NK-92 (cell line): ENCODE measurements around the gene HACL1.
"Not testable (repeated sequence)": the region's sequence is repeated elsewhere in the genome, so short reads cannot be mapped to it uniquely, and the experiment has no call there.

Experiments used
- DNase-seq: peaks from one replicate; lab custom pipeline; 2025; ENCODE audit not compliant: unreplicated experiment; lab: John Stamatoyannopoulos, UW

Gene HACL1

GRCh38 chr3:15581471-15582394 is 19.6 kb downstream of the HACL1 start:
- DNase-seq = no peak

GRCh38 chr3:15579051-15579450 is 22.3 kb downstream of the HACL1 start:
- no peak for DNase-seq

- no peak for DNase-seq
Observed at GRCh38 chr3:15578289-15578867, 23.0 kb downstream of the HACL1 start.

- DNase-seq = no peak
Observed at GRCh38 chr3:15576475-15576874, 24.9 kb downstream of the HACL1 start.

GRCh38 chr3:15575446-15575845 is 25.9 kb downstream of the HACL1 start:
- DNase-seq = no peak

- DNase-seq = no peak
Observed at GRCh38 chr3:15572138-15572537, 29.2 kb downstream of the HACL1 start.

- DNase-seq = no peak
Observed at GRCh38 chr3:15563190-15563589, 38.2 kb downstream of the HACL1 start.

- DNase-seq = no peak
Observed at GRCh38 chr3:15562560-15562959, 38.8 kb downstream of the HACL1 start.

GRCh38 chr3:15558581-15558980 is 42.8 kb downstream of the HACL1 start:
- no peak for DNase-seq

- no peak for DNase-seq
Observed at GRCh38 chr3:15557511-15557946, 43.8 kb downstream of the HACL1 start.

- no peak for DNase-seq
Observed at GRCh38 chr3:15556512-15556911, 44.9 kb downstream of the HACL1 start.

- no peak for DNase-seq
Observed at GRCh38 chr3:15553749-15554148, 47.6 kb downstream of the HACL1 start.

GRCh38 chr3:15551902-15552301 is 49.5 kb downstream of the HACL1 start:
- DNase-seq = no peak

- DNase-seq = no peak
Observed at GRCh38 chr3:15549846-15550245, 51.5 kb downstream of the HACL1 start.

- DNase-seq = no peak
Observed at GRCh38 chr3:15542614-15543013, 58.8 kb downstream of the HACL1 start.

- no peak for DNase-seq
Observed at GRCh38 chr3:15541371-15541770, 60.0 kb downstream of the HACL1 start.

- DNase-seq = no peak
Observed at GRCh38 chr3:15539066-15539465, 62.3 kb downstream of the HACL1 start.

- DNase-seq = no peak
Observed at GRCh38 chr3:15538345-15538744, 63.0 kb downstream of the HACL1 start.

GRCh38 chr3:15536856-15537255 is 64.5 kb downstream of the HACL1 start:
- no peak for DNase-seq

GRCh38 chr3:15535732-15536131 is 65.6 kb downstream of the HACL1 start:
- DNase-seq = no peak

GRCh38 chr3:15532614-15533013 is 68.8 kb downstream of the HACL1 start:
- DNase-seq = not testable (repeated sequence)

- DNase-seq = no peak
Observed at GRCh38 chr3:15531346-15531745, 70.0 kb downstream of the HACL1 start.
